Medulla oblongata (tissue), 1 donor: ENCODE data around the gene CEP44.
"Not testable (repeated sequence)": the region's sequence is repeated elsewhere in the genome, so short reads cannot be mapped to it uniquely, and the experiment has no call there.

Source experiments
- DNase-seq: peaks from one replicate; pipeline ENCODE4 v3.0.0-alpha.2; 2015; ENCODE audit errors: extremely low spot score

CEP44 gene

GRCh38 chr4:174320494-174321199, 36.9 kb downstream of the CEP44 start:
- no peak for DNase-seq

GRCh38 chr4:174324236-174324635, 40.5 kb downstream of the CEP44 start:
- no peak for DNase-seq

GRCh38 chr4:174324725-174325124, 41.0 kb downstream of the CEP44 start:
- DNase-seq = no peak

- DNase-seq = no peak
These were observed 49.2 kb downstream of the CEP44 start for GRCh38 chr4:174332741-174333493.

GRCh38 chr4:174334628-174335027, 50.9 kb downstream of the CEP44 start:
- no peak for DNase-seq

GRCh38 chr4:174340714-174341113, 57.0 kb downstream of the CEP44 start:
- no peak for DNase-seq

- DNase-seq = no peak
These were observed 65.4 kb downstream of the CEP44 start for GRCh38 chr4:174349156-174349555.

GRCh38 chr4:174352061-174352819, 68.5 kb downstream of the CEP44 start:
- DNase-seq = no peak

GRCh38 chr4:174357321-174357720, 73.6 kb downstream of the CEP44 start:
- DNase-seq = no peak

GRCh38 chr4:174358410-174358809, 74.7 kb downstream of the CEP44 start:
- DNase-seq = no peak

- no peak for DNase-seq
These were observed 75.1 kb downstream of the CEP44 start for GRCh38 chr4:174358829-174359228.

- DNase-seq = no peak
These were observed 78.6 kb downstream of the CEP44 start for GRCh38 chr4:174362340-174362739.

- DNase-seq = not testable (repeated sequence)
These were observed 80.1 kb downstream of the CEP44 start for GRCh38 chr4:174363782-174364181.

GRCh38 chr4:174365018-174365587, 81.4 kb downstream of the CEP44 start:
- peak; percentile 45 for DNase-seq

- no peak for DNase-seq
These were observed 86.3 kb downstream of the CEP44 start for GRCh38 chr4:174369985-174370384.

GRCh38 chr4:174373821-174374220, 90.1 kb downstream of the CEP44 start:
- DNase-seq = no peak

- DNase-seq = no peak
These were observed 91.7 kb downstream of the CEP44 start for GRCh38 chr4:174375422-174375821.

GRCh38 chr4:174377613-174378012, 93.9 kb downstream of the CEP44 start:
- DNase-seq = no peak

- no peak for DNase-seq
These were observed 95.2 kb downstream of the CEP44 start for GRCh38 chr4:174378951-174379350.

GRCh38 chr4:174380206-174380605, 96.5 kb downstream of the CEP44 start:
- DNase-seq = not testable (repeated sequence)

GRCh38 chr4:174380699-174381439, 97.2 kb downstream of the CEP44 start:
- DNase-seq = no peak

- no peak for DNase-seq
These were observed 97.7 kb downstream of the CEP44 start for GRCh38 chr4:174381440-174381800.
